BLaER1 treated with 17β-estradiol and CSF1 and Interleukin-3, amounts not matched to agents 10 nM and 100 nM (cell line): ENCODE data around the gene PAK4.
"Not testable (repeated sequence)": the region's sequence is repeated elsewhere in the genome, so short reads cannot be mapped to it uniquely, and the experiment has no call there.

Source experiments
- H3K27ac ChIP-seq, 11 experiments: shearing (Covaris generic); formaldehyde crosslinking; 2 replicates each; pipeline ENCODE4 v1.8.1; 2022
- H3K27me3 ChIP-seq, 11 experiments: shearing (Covaris generic); formaldehyde crosslinking; 2 replicates each; pipeline ENCODE4 v1.8.1; 2022
- H3K36me3 ChIP-seq, 11 experiments: shearing (Covaris generic); formaldehyde crosslinking; 2 replicates each; pipeline ENCODE4 v1.8.1; 2022
- H3K4me1 ChIP-seq, 10 experiments: shearing (Covaris generic); formaldehyde crosslinking; 2 replicates each; pipeline ENCODE4 v1.8.1; 2022
- H3K4me2 ChIP-seq, 11 experiments: shearing (Covaris generic); formaldehyde crosslinking; 2 replicates each; pipeline ENCODE4 v1.8.1; 2022
- H3K4me3 ChIP-seq, 10 experiments: shearing (Covaris generic); formaldehyde crosslinking; 2 replicates each; pipeline ENCODE4 v1.8.1; 2022
- H3K9ac ChIP-seq, 11 experiments: shearing (Covaris generic); formaldehyde crosslinking; 2 replicates each; pipeline ENCODE4 v1.8.1; 2022
- H3K9me3 ChIP-seq, 11 experiments: shearing (Covaris generic); formaldehyde crosslinking; replicated peaks in 1 of 11; 2 replicates each; pipeline ENCODE4 v1.8.1; 2022
- H4K20me1 ChIP-seq, 11 experiments: shearing (Covaris generic); formaldehyde crosslinking; 2 replicates each; pipeline ENCODE4 v1.8.1; 2022
- Cebpa-rat ChIP-seq, 11 experiments: shearing (Covaris generic); IDR thresholded peaks; 2 replicates each; pipeline ENCODE4 v1.8.1; 2022

PAK4 gene

DNA sequence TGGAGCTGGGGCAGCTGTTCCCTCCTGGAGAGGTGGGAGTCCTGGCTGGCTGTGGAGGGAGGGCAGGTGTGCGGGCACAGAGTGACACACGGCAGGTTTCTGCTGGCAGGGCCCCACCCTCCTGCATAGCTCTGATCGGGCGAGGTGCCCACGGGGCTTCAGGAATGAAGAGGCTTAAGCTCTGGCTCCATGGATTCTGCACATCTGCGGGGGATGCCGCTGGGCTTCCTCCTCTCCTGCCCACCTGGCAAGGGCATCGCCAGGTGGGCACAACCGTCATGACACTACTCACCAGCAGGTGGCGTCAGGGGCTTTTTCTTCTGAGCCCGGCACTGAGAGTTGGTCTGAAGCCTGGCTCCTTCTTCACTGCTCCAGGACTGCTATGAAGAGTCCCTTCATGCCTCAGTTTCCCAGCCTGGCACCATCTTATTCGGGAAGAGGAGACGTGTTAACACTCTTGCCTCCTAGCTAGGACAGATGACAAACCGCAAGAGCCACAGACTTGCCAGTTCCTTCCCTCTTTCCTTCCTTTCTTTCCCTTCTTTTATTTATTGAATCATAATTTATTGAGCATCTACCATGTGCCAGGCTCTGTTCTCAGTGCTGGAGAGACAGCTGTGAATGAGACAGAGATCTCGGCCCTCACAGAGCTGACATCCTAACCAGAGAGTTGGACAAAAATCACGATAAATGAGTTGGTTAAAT lies 15.2 kb upstream of the PAK4 start:
- TF ChIP-seq Cebpa-rat (IDR thresholded peaks at IDR 0.05) = no peak

DNA sequence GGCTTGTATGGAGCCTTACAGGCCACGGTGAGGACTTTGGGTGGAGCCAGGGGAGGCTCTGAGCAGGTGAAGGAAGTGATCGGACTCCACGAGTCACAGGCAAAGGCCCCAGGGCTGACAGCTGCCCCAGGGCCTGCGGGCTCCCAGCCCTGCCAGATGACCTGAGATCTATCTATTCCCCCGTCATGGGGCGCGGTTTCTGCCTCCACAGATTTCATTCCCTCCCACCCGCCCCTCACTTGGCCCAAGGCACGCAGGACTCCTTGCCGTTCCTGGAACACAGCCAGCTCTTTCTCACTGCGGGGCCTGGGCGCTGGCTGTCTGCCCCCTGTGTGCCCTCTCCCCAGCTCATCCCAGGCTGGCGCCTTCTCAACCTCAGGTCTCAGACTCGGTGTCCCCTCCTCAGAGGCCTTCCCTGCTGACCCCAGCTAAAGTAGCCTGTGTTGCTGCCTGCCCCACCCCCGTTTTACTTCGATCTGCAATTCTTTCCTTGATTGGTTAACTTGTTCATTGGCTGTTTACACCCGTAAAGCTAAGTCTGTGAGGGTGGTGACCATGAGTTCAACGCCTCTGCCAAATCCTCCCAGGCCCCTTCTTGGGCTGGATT lies 13.9 kb upstream of the PAK4 start:
- no peak overlapping the region for H3K9ac ChIP-seq
- H3K36me3 ChIP-seq = no peaks in the 10 kb centered on the region
- H3K4me1 ChIP-seq = peaks cover 4 to 16% (median 8%) of the 10 kb centered on the region in 10 experiments; a peak in 15 of 20 replicates
- no peak overlapping the region for H3K4me3 ChIP-seq
- no peak overlapping the region for H3K4me2 ChIP-seq
- no peaks in the 10 kb centered on the region for H3K9me3 ChIP-seq
- peaks cover 0 to 8% (median 0%) of the 10 kb centered on the region in 11 experiments; a peak in 1 of 22 replicates for H4K20me1 ChIP-seq
- H3K27me3 ChIP-seq = no peaks in the 10 kb centered on the region
- no peak for TF ChIP-seq Cebpa-rat (IDR thresholded peaks at IDR 0.05)
- H3K27ac ChIP-seq = no peak overlapping the region

More for the DNA sequence above, 15.2 kb upstream of the PAK4 start:
- no peak overlapping the region for H3K27ac ChIP-seq
- no peak overlapping the region for H3K4me3 ChIP-seq
- no peaks in the 10 kb centered on the region for H3K27me3 ChIP-seq
- H3K9me3 ChIP-seq = no peaks in the 10 kb centered on the region
- H3K4me2 ChIP-seq = peak overlapping the region in 10 of 11 experiments; percentile 11 to 68 (median 43); a peak in 16 of 22 replicates
- peaks cover 4 to 12% (median 8%) of the 10 kb centered on the region in 10 experiments; a peak in 15 of 20 replicates for H3K4me1 ChIP-seq
- H3K9ac ChIP-seq = peak overlapping the region in 2 of 11 experiments; percentile 2 to 38; a peak in 1 of 22 replicates
- no peaks in the 10 kb centered on the region for H3K36me3 ChIP-seq
- H4K20me1 ChIP-seq = peaks cover 0 to 8% (median 0%) of the 10 kb centered on the region in 11 experiments; a peak in 1 of 22 replicates

DNA sequence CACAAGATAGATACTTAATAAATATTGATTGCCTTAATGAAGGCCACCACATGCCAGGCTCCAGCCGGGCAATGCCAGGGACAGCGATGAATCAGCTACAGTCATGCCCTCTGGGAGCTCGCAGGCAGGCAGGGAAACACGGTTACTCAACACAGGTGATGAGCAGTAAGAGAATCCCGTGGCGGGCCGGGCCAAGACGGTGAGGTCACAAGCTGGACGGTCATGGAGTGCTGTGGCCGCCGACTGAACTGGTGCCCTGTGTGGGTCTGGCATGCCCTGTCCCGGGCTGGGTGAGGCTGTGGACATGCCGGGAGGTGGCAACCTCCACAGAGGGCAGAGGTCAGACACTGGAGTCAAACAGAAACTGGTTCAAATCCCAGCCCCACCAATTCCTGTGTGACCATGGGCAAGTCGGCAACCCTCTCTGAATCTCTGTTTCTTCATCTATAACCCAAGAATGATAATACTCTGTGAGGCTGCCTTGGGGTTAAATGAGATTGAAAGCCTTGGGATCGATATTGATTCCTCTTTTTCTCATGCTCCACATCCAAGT lies 13.2 kb upstream of the PAK4 start:
- Histone ChIP-seq H4K20me1 (peaks cover 0 to 8% (median 0%) of the 10 kb centered on the region in 11 experiments; a peak in 1 of 22 replicates), H3K36me3 (no peaks in the 10 kb centered on the region), H3K4me2 (no peak overlapping the region), H3K9ac (no peak overlapping the region), H3K4me1 (peaks cover 4 to 16% (median 8%) of the 10 kb centered on the region in 10 experiments; a peak in 15 of 20 replicates), H3K9me3 (no peaks in the 10 kb centered on the region), H3K4me3 (no peak overlapping the region), H3K27ac (no peak overlapping the region), H3K27me3 (no peaks in the 10 kb centered on the region)
- no peak for TF ChIP-seq Cebpa-rat (IDR thresholded peaks at IDR 0.05)

DNA sequence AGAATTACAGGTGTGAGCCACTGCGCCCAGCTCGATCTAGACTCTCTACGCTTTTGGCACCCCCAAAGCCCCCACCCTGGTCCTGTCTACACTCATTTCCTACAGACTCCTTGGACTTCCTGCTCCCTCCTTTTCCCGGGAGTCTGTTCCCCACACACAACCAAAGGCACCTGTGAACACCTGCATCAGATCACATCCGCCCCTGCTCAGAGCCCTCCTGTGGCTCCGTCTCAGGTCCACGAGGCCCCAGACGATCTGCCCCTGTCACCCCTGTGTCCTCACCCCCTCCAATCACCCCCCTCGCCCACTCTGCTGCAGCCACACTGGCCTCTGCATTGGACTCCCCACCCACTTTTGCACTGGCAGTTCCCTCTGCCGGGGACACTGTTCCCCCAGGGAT lies 12.4 kb upstream of the PAK4 start:
- Histone ChIP-seq H3K27ac (no peak overlapping the region), H3K4me3 (no peak overlapping the region), H3K36me3 (no peaks in the 10 kb centered on the region), H3K27me3 (no peaks in the 10 kb centered on the region), H3K9ac (no peak overlapping the region), H3K4me2 (no peak overlapping the region), H3K4me1 (peaks cover 4 to 16% (median 8%) of the 10 kb centered on the region in 10 experiments; a peak in 15 of 20 replicates), H3K9me3 (no peaks in the 10 kb centered on the region), H4K20me1 (peaks cover 0 to 8% (median 0%) of the 10 kb centered on the region in 11 experiments; a peak in 1 of 22 replicates)
- TF ChIP-seq Cebpa-rat (IDR thresholded peaks at IDR 0.05) = no peak

DNA sequence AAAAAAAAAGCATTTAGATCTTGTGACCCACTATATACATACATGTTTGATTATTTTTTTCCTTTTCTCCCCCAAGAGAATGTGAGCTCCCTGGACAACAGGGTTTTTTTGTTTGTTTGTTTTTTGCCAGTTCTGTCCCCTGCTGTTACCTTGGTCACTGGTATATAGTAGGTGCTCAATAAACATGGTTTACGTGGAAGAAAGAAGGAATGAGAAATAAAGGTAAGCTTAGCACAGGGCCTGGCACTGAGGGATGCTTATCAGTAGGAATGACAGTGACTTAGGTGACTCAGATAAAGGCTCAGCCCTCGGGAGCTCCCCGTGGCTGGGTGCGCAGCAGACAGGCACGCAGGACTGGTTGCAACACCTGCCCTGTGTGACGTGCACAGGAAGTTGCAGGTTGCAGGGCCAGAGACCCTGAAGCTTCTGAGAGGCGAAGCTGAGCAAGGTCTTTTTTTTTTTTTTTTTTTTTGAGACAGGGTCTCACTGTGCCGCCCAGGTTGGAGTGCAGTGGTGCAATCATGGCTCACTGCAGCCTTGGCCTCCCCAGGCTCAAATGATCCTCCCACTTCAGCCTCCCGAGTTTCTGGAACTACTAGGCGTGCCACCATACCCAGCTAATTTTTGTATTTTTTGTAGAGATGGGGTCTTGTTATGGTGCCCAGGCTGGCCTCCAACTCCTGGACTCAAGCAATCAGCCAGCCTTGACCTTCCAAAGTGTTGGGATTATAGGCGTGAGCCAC lies 10.3 kb upstream of the PAK4 start:
- no peak overlapping the region for H3K27ac ChIP-seq

DNA sequence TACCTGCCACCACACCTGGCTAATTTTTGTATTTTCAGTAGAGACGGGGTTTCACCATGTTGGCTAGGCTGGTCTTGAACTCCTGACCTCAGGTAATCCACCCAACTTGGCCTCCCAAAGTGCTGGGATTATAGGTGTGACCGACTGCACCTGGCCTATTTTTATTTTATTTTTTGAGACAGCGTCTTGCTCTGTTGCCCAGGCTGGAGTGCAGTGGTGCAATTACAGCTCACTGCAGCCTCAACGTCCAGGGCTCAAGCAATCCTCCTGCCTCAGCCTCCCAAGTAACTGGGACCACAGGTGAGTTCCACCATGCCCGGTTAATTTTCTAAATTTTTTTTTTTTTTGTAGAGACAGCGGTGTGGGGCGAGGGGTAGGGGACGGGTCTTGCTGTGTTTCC lies 8.6 kb upstream of the PAK4 start:
- H3K4me1 ChIP-seq, H3K36me3 ChIP-seq, H4K20me1 ChIP-seq, H3K27ac ChIP-seq, H3K4me3 ChIP-seq, H3K27me3 ChIP-seq, H3K9me3 ChIP-seq, H3K4me2 ChIP-seq, H3K9ac ChIP-seq: not testable (repeated sequence)

More for the DNA sequence above, 10.3 kb upstream of the PAK4 start:
- H3K36me3 ChIP-seq = no peaks in the 10 kb centered on the region
- no peaks in the 10 kb centered on the region for H3K9me3 ChIP-seq
- peaks cover 0 to 3% (median 0%) of the 10 kb centered on the region in 11 experiments; a peak in 1 of 22 replicates for H4K20me1 ChIP-seq
- peaks cover 4 to 15% (median 7%) of the 10 kb centered on the region in 10 experiments; a peak in 15 of 20 replicates for H3K4me1 ChIP-seq
- no peaks in the 10 kb centered on the region for H3K27me3 ChIP-seq
- H3K4me3 ChIP-seq = no peak overlapping the region
- no peak for TF ChIP-seq Cebpa-rat (IDR thresholded peaks at IDR 0.05)
- H3K9ac ChIP-seq = no peak overlapping the region
- no peak overlapping the region for H3K4me2 ChIP-seq

DNA sequence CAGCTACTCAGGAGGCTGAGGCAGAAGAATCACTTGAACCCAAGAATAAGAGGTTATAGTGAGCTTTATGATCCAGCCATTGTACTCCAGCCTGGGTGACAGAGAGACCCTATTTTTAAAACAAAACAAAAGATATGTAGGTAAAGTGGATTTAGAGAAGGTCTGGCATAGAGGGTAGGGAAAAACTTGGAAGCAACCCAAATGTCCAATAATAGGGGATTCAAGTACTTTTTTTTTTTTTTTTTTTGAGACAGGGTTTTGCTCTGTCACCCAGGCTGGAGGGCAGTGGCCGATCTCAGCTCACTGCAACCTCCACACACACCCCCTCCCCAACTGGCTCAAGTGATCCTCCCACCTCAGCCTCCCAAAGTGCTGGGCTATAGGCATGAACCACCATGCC lies 5.8 kb upstream of the PAK4 start:
- Histone ChIP-seq H3K9ac (no peak overlapping the region), H4K20me1 (no peaks in the 10 kb centered on the region), H3K4me1 (peaks cover 0 to 14% (median 7%) of the 10 kb centered on the region in 10 experiments; a peak in 14 of 20 replicates), H3K27me3 (no peaks in the 10 kb centered on the region), H3K27ac (no peak overlapping the region), H3K4me3 (no peak overlapping the region), H3K9me3 (no peaks in the 10 kb centered on the region), H3K36me3 (no peaks in the 10 kb centered on the region), H3K4me2 (no peak overlapping the region)
- no peak for TF ChIP-seq Cebpa-rat (IDR thresholded peaks at IDR 0.05)

DNA sequence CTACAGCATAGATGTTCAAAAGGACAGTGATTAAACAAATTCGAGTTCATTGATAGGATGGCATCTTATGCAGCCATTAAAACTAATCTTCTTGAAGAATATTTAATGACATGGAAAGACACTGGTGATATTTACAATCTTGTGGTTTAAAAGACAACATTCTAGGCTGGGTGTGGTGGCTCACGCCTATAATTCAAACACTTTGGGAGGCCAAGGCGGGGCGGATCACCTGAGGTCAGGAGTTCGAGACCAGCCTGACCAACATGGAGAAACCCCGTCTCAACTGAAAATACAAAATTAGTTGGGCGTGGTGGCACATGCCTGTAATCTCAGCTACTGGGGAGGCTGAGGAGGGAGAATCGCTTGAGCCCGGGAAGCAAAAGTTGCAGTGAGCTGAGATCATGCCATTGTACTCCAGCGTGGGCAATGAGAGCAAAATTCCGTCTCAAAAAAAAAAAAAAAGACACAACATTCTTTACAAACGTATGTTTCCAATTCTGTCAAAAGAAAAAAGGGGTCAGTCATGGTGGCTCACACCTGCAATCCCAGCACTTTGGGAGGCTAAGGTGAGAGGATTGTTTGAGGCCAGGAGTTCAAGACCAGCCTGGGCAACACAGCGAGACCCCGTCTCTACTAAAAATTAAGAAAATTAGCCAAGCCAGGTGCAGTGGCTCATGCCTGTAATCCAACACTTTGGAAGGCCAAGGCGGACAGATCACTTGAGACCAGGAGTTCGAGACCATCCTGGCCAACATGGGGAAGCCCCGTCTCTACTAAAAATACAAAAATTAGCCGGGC lies 2.5 kb upstream of the PAK4 start:
- Histone ChIP-seq H3K4me1 (peaks cover 15 to 39% (median 29%) of the 10 kb centered on the region in 10 experiments; a peak in 19 of 20 replicates), H3K36me3 (no peaks in the 10 kb centered on the region), H3K9ac (peak overlapping the region in 4 of 11 experiments; percentile 1 to 53 (median 20); a peak in 2 of 22 replicates), H3K27ac (no peak overlapping the region), H3K27me3 (no peaks in the 10 kb centered on the region), H3K4me2 (peak overlapping the region in 5 of 11 experiments; percentile 8 to 26 (median 14); a peak in 3 of 22 replicates), H3K4me3 (no peak overlapping the region), H3K9me3 (no peaks in the 10 kb centered on the region), H4K20me1 (peaks cover 0 to 18% (median 17%) of the 10 kb centered on the region in 11 experiments; a peak in 20 of 22 replicates)
- TF ChIP-seq Cebpa-rat (IDR thresholded peaks at IDR 0.05) = no peak
